Left lung (tissue), 10 donors: ENCODE measurements around the gene NADK. TPM values are rescaled to one million over a fixed set of nuclear protein-coding genes. Genes with fewer than 3 reads are reported as not detected.

Experiments
- ATAC-seq: fragments of 200-7000 bp; cut with Tn5 transposase; one replicate; pipeline ENCODE4 v1.9.1; 2020; ENCODE audit warnings: moderate library complexity
- DNase-seq, 4 donors: peaks; one replicate each; pipeline ENCODE4 v3.0.0-alpha.2; 2013 to 2020
- H3K27ac ChIP-seq, 2 donors: fragments of 200-600 bp; sonication (generic) in 1 of 2; one replicate each; pipeline versions ENCODE4 v1.5.0 to v1.8.0; 2020 to 2021
- H3K27me3 ChIP-seq, 2 donors: fragments of 200-600 bp; sonication (generic) in 1 of 2; one replicate each; pipeline versions ENCODE4 v1.5.0 to v1.8.0; 2020 to 2021
- H3K36me3 ChIP-seq, 2 donors: fragments of 200-600 bp; sonication (generic) in 1 of 2; one replicate each; pipeline versions ENCODE4 v1.5.0 to v1.8.0; 2020 to 2021
- H3K4me1 ChIP-seq, 2 donors: fragments of 200-600 bp; one replicate each; pipeline ENCODE4 v1.8.0; 2021
- H3K4me3 ChIP-seq, 2 donors: fragments of 200-600 bp; sonication (generic) in 1 of 2; one replicate each; pipeline versions ENCODE4 v1.5.0 to v1.8.0; 2020 to 2021; ENCODE audit warnings: mild to moderate bottlenecking in 1 of 2
- H3K9me3 ChIP-seq, 2 donors: fragments of 200-600 bp; sonication (generic) in 1 of 2; one replicate each; pipeline versions ENCODE4 v1.5.0 to v1.8.0; 2020 to 2021
- intact Hi-C, 2 donors: fragments of 100-400 bp; cut with DNase I; formaldehyde crosslinking; loops; one replicate each; pipeline versions ENCODE4 v1.11.2 to v1.14.2; 2022
- polyA plus RNA-seq, 6 donors: library from polyadenylated mRNA; unstranded; fragments of 120-200 nt; gene quantifications; one replicate each; pipeline ENCODE4 v1.2.1, GENCODE V29; 2013; ENCODE audit not compliant: insufficient read length in 6 of 6
- total RNA-seq, 2 donors: library from RNA; stranded (reverse); fragmentation: NEBNext Ultra II Directional; extraction: Animal tissue kit (Norgen Biotek cat#: 25700); gene quantifications; one replicate each; pipeline ENCODE4 v1.2.1, GENCODE V29; 2021
- TF ChIP-seq, protein P1 (sequence below), 2 donors: fragments of 200-600 bp; sonication (generic) in 1 of 2; IDR thresholded peaks; one replicate each; pipeline versions ENCODE4 v1.5.0 to v1.8.0; 2021; ENCODE audit warnings: antibody characterized with exemption in 2 of 2
- donor health status: DM: no; HTN: yes; CAD: no.
- donor health status: DM: no; HTN: no; CAD: no.

Gene NADK
- total and polyA plus RNA-seq, 8 donors: 37.2 to 126 (median 45.6) TPM

GRCh38 chr1:1782399-1783221, 4.3 kb upstream of the NADK start:
- DNase-seq (peak in 3 of 4 donors; percentile 45 to 89 (median 85)), ATAC-seq (peak; percentile 74)
- intact Hi-C loops: no loop called here
- H3K4me1 ChIP-seq: peaks cover 32 to 54% of the 10 kb centered on the region in 2 donors
- peak overlapping the region; percentile 22 to 40 for H3K4me3 ChIP-seq
- H3K9me3 ChIP-seq: no peaks in the 10 kb centered on the region
- H3K27ac ChIP-seq: peak overlapping the region; percentile 79 to 95
- TF ChIP-seq, protein P1, sequence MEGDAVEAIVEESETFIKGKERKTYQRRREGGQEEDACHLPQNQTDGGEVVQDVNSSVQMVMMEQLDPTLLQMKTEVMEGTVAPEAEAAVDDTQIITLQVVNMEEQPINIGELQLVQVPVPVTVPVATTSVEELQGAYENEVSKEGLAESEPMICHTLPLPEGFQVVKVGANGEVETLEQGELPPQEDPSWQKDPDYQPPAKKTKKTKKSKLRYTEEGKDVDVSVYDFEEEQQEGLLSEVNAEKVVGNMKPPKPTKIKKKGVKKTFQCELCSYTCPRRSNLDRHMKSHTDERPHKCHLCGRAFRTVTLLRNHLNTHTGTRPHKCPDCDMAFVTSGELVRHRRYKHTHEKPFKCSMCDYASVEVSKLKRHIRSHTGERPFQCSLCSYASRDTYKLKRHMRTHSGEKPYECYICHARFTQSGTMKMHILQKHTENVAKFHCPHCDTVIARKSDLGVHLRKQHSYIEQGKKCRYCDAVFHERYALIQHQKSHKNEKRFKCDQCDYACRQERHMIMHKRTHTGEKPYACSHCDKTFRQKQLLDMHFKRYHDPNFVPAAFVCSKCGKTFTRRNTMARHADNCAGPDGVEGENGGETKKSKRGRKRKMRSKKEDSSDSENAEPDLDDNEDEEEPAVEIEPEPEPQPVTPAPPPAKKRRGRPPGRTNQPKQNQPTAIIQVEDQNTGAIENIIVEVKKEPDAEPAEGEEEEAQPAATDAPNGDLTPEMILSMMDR (IDR thresholded peaks at IDR 0.05): no peak
- H3K36me3 ChIP-seq: peaks cover 0 to 31% of the 10 kb centered on the region in 2 donors
- H3K27me3 ChIP-seq: no peaks in the 10 kb centered on the region

DNA sequence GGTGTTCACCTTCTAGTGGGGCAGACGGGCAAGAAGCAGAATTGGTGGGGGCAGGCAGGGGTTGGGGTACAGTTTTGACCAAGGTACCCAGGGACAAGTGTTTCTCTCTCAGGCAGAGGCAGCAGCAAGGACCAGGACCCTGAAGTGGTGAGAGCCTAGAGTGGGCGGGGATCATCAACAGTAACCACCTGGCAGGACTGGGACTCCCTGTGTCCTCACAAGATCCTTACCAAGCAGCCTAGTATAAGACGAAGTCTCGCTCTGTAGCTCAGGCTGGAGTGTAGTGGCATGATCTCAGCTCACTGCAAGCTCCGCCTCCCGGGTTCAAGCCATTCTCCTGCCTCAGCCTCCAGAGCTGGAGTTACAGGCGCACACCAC, 3.2 kb upstream of the NADK start:
- H3K9me3 ChIP-seq: no peaks in the 10 kb centered on the region
- peaks cover 40 to 65% of the 10 kb centered on the region in 2 donors for H3K4me1 ChIP-seq
- no peak for DNase-seq
- peak overlapping the region in 1 of 2 donors; percentile 95 for H3K27ac ChIP-seq
- intact Hi-C loops: no loop called here
- TF ChIP-seq, protein P1 (IDR thresholded peaks at IDR 0.05): no peak
- H3K27me3 ChIP-seq: no peaks in the 10 kb centered on the region
- H3K36me3 ChIP-seq: peaks cover 0 to 21% of the 10 kb centered on the region in 2 donors
- H3K4me3 ChIP-seq: peak overlapping the region in 1 of 2 donors; percentile 40
- ATAC-seq: peak; percentile 1

GRCh38 chr1:1780598-1781525, 2.6 kb upstream of the NADK start:
- Histone ChIP-seq H3K9me3 (no peaks in the 10 kb centered on the region), H3K4me3 (peak overlapping the region in 1 of 2 donors; percentile 97), H3K27ac (peak overlapping the region; percentile 84 to 95), H3K4me1 (peaks cover 41 to 72% of the 10 kb centered on the region in 2 donors), H3K36me3 (peaks cover 0 to 14% of the 10 kb centered on the region in 2 donors), H3K27me3 (no peaks in the 10 kb centered on the region)
- ATAC-seq: no peak
- intact Hi-C loops: no loop called here
- TF ChIP-seq, protein P1 (IDR thresholded peaks at IDR 0.05): no peak
- DNase-seq: no peak

DNA sequence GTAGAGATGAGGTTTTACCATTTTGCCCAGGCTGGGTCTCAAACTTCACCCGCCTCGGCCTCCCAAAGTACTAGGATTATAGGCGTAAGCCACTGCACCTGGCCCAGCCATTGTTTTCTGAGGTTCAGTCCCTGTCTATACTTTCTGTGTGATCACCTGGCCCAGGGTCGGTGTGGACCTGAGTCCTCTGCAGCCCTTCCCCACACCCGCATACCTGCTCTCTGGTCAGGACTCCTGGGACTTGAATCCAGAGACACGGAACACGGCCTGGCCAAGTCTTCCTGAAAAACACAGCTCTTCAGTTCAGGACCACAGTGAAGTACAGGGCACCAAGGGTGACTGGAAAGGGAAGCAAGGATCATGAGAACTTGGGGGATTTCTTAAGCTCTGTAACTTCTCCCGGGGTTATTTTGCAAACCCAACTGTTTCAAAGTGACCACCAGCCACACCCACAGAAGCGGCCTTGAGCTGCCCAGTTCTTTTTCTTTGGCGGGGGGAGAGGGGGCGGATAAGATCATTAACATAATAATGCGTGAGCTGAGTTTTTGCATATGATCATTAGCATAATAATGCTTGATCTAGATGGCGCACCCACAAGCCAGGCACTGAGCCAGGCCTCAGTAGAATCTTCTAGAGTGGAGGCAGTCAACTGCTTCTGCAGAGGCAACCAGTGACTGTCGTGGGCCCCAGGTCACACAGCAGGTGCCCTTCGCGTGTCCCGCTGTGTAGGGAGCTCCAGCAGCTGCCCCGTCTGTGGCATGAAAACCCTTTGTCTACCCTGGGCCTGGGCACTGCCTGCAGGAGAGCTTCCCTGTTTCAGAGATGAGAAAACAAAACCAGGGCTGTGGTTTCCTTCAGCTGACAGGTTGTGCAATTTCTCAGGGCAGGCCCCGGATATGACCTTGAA, 1.7 kb upstream of the NADK start:
- Histone ChIP-seq H3K9me3 (no peaks in the 10 kb centered on the region), H3K4me3 (peak overlapping the region; percentile 69 to 97), H3K36me3 (peaks cover 0 to 6% of the 10 kb centered on the region in 2 donors), H3K4me1 (peaks cover 48 to 81% of the 10 kb centered on the region in 2 donors), H3K27ac (peak overlapping the region; percentile 84 to 95), H3K27me3 (no peaks in the 10 kb centered on the region)
- peak in 2 of 4 donors; percentile 83 to 86 for DNase-seq
- TF ChIP-seq, protein P1 (IDR thresholded peaks at IDR 0.05): no peak
- intact Hi-C loops: no loop called here
- ATAC-seq: peak; percentile 5
